ENCODE data around the gene RIN3.

DNA sequence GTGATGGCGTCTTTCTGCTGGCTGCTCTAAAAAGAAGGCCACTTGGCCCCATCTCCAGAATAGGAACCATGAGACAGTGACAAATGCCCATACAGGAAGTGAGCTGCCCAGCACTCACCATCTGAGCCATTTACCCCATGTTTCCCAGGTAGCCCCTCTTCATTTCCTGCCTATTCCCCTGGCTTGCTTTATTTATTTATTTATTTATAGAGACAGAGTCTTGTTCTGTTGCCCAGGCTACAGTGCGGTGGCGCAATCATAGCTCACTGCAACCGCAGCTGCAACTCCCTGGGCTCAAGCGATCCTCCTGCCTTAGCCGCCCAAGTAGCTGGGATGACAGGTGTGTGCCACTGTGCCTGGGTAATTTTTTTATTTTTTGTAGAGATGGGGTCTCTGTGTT lies 71.2 kb downstream of the RIN3 start:
- TF ChIP-seq RCOR1 (IDR thresholded peaks at IDR 0.05; ENCODE audit: insufficient replicate concordance, low read length) (no peak), POLR2A (IDR thresholded peaks at IDR 0.05; ENCODE audit: low read depth, low read length) (no peak), CTCF (conservative IDR thresholded peaks at IDR 0.05; ENCODE audit: low read depth, low read length) (no peak), MAZ (IDR thresholded peaks at IDR 0.05; ENCODE audit: borderline replicate concordance, low read depth, low read length) (no peak)
- TF ChIP-seq, protein P1, sequence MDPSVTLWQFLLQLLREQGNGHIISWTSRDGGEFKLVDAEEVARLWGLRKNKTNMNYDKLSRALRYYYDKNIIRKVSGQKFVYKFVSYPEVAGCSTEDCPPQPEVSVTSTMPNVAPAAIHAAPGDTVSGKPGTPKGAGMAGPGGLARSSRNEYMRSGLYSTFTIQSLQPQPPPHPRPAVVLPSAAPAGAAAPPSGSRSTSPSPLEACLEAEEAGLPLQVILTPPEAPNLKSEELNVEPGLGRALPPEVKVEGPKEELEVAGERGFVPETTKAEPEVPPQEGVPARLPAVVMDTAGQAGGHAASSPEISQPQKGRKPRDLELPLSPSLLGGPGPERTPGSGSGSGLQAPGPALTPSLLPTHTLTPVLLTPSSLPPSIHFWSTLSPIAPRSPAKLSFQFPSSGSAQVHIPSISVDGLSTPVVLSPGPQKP (IDR thresholded peaks at IDR 0.05; ENCODE audit: borderline replicate concordance, low read depth, low read length): no peak
